PFSK-1 (cell line): ENCODE measurements around the gene PTPRH.

Experiments
- FOXP2 ChIP-seq: optimal IDR thresholded peaks from 2 replicates; pipeline ENCODE3; 2011; ENCODE audit warnings: borderline replicate concordance, control low read depth, inconsistent platforms; ENCODE audit not compliant: insufficient read depth; ENCODE audit errors: extremely low read length, extremely low read depth
- POLR2AphosphoS5 ChIP-seq: IDR thresholded peaks from 2 replicates; pipeline ENCODE4 v1.6.1; 2012; ENCODE audit warnings: low read depth, mild to moderate bottlenecking, control low read depth, low read length, moderate library complexity
- REST ChIP-seq, 2 experiments: IDR thresholded peaks; 2 replicates each; pipeline versions ENCODE4 v1.6.1 to v1.8.0; 2011 to 2012; ENCODE audit warnings: low read depth in 2 of 2, low read length in 2 of 2, control low read depth in 1 of 2, inconsistent platforms in 1 of 2, mild to moderate bottlenecking in 1 of 2, moderate library complexity in 1 of 2; ENCODE audit not compliant: insufficient read depth in 1 of 2
- SIN3A ChIP-seq: IDR thresholded peaks from 2 replicates; pipeline ENCODE4 v1.6.1; 2012; ENCODE audit warnings: mild to moderate bottlenecking, low read length, moderate library complexity, borderline replicate concordance; ENCODE audit not compliant: insufficient read depth
- TAF1 ChIP-seq: IDR thresholded peaks from 2 replicates; pipeline ENCODE4 v1.6.1; 2012; ENCODE audit warnings: low read length, control low read depth, borderline replicate concordance; ENCODE audit not compliant: insufficient read depth

PTPRH gene

GRCh38 chr19:55229145-55229788 is 20.0 kb upstream of the PTPRH start:
- TF ChIP-seq SIN3A = no peak
- TF ChIP-seq TAF1 = no peak
- TF ChIP-seq POLR2AphosphoS5 = no peak
- TF ChIP-seq FOXP2 = no peak
- no peak for TF ChIP-seq REST (IDR thresholded peaks at IDR 0.05; ENCODE audit: insufficient read depth in 1 of 2, low read depth in 2 of 2, low read length in 2 of 2)

- TF ChIP-seq FOXP2 (no peak), POLR2AphosphoS5 (no peak), REST (IDR thresholded peaks at IDR 0.05; ENCODE audit: insufficient read depth in 1 of 2, low read depth in 2 of 2, low read length in 2 of 2) (no peak), SIN3A (no peak), TAF1 (no peak)
Observed at GRCh38 chr19:55228403-55229031, 19.2 kb upstream of the PTPRH start, which contains the start of gene TMEM86B. Gene TMEM86B (minus strand): TSS chr19:55228763. CDS start chr19:55228741, 22 bp downstream.

- TF ChIP-seq SIN3A = no peak
Observed at GRCh38 chr19:55228015-55228391, 18.7 kb upstream of the PTPRH start.

DNA sequence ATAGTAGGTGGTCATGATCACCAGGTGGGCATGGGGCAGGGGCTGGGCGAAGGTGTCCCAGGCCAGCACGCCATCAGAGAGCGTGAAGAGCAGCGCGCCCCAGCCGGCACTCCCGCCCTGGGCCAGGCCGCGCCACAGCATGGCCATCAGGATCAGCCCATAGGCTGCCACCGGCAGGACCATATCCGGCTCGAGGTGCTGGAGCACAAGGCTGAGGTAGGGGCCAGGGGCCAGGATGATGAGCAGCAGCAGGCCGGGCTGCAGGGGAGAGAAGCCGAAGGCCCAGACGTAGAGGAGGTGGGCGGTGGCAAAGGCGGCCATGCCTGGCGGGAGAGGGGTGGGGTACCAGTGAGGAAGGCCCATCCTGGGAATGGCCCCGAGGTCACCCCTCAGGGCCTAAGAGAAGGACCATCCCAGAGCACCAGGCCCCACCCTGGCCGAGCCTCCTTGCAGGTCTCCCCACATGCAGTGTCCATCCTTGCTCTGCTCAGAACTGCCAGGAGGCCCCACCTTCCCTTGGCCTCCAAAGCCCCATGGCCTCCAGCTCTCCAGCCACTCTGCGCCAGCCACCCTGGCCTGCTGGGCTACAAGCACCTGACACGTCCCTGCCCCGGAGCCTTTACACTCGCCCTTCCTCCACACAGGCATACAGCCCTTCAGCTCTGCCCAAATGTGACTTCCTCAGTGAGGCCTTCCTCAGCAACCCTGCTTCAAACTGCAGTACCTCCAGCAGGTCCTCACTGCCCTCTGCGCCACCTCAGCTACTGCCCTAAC is 18.1 kb upstream of the PTPRH start:
- TF ChIP-seq SIN3A = no peak
- no peak for TF ChIP-seq POLR2AphosphoS5
- no peak for TF ChIP-seq REST (IDR thresholded peaks at IDR 0.05; ENCODE audit: insufficient read depth in 1 of 2, low read depth in 2 of 2, low read length in 2 of 2)
- TF ChIP-seq TAF1 = no peak
- no peak for TF ChIP-seq FOXP2

DNA sequence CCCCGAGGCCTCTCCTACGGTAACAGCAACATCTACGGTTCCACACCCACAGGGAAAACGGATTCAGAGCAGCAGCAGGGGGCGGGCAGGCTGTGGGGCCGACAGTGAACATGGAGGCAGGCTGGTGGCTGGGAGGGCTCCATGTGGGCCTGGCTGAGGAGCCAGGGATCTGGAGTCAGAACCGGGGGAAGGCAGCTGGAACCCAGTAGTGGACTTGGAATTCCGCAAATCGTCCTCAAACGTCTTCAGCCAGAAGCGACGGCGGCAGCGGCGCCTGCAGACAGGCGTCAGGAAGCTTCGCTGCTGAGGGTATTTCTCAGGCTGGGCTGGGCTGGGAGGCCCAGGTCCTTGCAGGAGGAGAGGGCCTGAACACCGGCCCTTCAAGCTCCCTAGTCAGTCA is 17.5 kb upstream of the PTPRH start:
- no peak for TF ChIP-seq SIN3A
- TF ChIP-seq POLR2AphosphoS5 = no peak
- TF ChIP-seq TAF1 = no peak
- no peak for TF ChIP-seq REST (IDR thresholded peaks at IDR 0.05; ENCODE audit: insufficient read depth in 1 of 2, low read depth in 2 of 2, low read length in 2 of 2)
- TF ChIP-seq FOXP2 = no peak
